ENCODE results near the gene ARF4.
A peak's percentile ranks its signal among the peaks of the same experiment; 100 is the strongest.
"Not testable (repeated sequence)": the region's sequence is repeated elsewhere in the genome, so short reads cannot be mapped to it uniquely, and the experiment has no call there.

The ARF4 gene

GRCh38 chr3:57597127-57597923, at the start of gene ARF4:
Gene ARF4, minus strand, starts transcription at chr3:57597344. Its CDS starts 204 bp downstream, at chr3:57597140.
- Mint-ChIP-seq H3K4me1 (peaks cover 43% of the 10 kb centered on the region), H3K27ac (peak within 1 kb of the TSS; percentile 91 to 99 (median 98)), H3K27me3 (ENCODE audit: low read depth) (no peaks in the 10 kb centered on the region), H3K9me3 (no peaks in the 10 kb centered on the region), H3K4me3 (peak within 1 kb of the TSS; percentile 92 to 97 (median 94)), H3K36me3 (ENCODE audit: low read depth) (peaks cover 17% of the 10 kb centered on the region)
- TF ChIP-seq CTCF (IDR thresholded peaks at IDR 0.05; ENCODE audit: unreplicated experiment in 3 of 3) = peak in 1 of 3 experiments; percentile 16

GRCh38 chr3:57646723-57647122, 49.6 kb upstream of the ARF4 start:
- Mint-ChIP-seq H3K4me1 (no peaks in the 10 kb centered on the region), H3K27ac (no peak overlapping the region), H3K4me3 (no peak overlapping the region), H3K9me3 (peaks cover 35% of the 10 kb centered on the region), H3K36me3 (ENCODE audit: low read depth) (peaks cover 87% of the 10 kb centered on the region), H3K27me3 (ENCODE audit: low read depth) (no peaks in the 10 kb centered on the region)
- peak in 1 of 3 experiments; percentile 13 for TF ChIP-seq CTCF (IDR thresholded peaks at IDR 0.05; ENCODE audit: unreplicated experiment in 3 of 3)

GRCh38 chr3:57644740-57645139, 47.6 kb upstream of the ARF4 start:
- peaks cover 78% of the 10 kb centered on the region for H3K36me3 Mint-ChIP-seq (ENCODE audit: low read depth)
- no peak overlapping the region for H3K27ac Mint-ChIP-seq
- no peaks in the 10 kb centered on the region for H3K27me3 Mint-ChIP-seq (ENCODE audit: low read depth)
- peaks cover 24% of the 10 kb centered on the region for H3K9me3 Mint-ChIP-seq
- H3K4me1 Mint-ChIP-seq = no peaks in the 10 kb centered on the region
- H3K4me3 Mint-ChIP-seq = no peak overlapping the region
- no peak for TF ChIP-seq CTCF (IDR thresholded peaks at IDR 0.05; ENCODE audit: unreplicated experiment in 3 of 3)

DNA sequence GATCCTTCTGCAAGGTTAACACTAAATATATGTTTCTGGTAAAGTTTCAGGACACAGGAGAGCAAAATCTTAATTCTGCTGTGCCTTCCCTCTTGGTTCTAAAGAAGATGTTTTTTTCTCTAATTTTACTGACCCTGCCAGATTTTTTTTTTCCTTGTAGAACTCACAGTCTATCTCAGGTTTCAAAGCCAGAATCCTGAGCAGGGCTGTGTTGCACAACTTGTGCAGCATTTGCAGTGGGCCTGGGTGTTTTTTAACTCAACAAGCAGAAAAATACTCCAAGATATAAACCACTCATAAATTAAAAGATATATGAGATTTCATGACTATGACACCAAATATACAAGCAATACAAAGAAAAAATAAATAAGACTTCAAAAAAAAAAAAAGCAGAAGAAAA, 40.2 kb upstream of the ARF4 start:
- Mint-ChIP-seq H3K4me1 (no peaks in the 10 kb centered on the region), H3K9me3 (no peaks in the 10 kb centered on the region), H3K36me3 (ENCODE audit: low read depth) (peaks cover 62% of the 10 kb centered on the region), H3K4me3 (no peak overlapping the region), H3K27ac (no peak overlapping the region), H3K27me3 (ENCODE audit: low read depth) (no peaks in the 10 kb centered on the region)
- TF ChIP-seq CTCF (IDR thresholded peaks at IDR 0.05; ENCODE audit: unreplicated experiment in 3 of 3) = no peak

DNA sequence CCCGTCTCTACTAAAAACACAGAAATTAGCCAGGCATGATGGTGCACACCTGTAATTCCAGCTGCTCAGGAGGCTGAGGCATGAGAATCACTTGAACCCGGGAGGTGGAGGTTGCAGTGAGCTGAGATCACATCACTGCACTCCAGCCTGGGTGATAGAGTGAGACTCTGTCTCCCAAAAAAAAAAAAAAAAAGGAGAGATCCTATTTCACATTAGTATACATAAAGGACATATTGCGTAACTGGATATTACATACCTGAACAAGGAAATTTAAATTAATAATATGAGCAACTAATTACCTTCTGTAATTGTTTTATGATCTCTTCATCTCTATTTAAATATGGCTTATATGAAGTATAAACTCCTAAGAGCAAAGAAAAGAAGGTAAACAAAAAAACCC, 37.1 kb upstream of the ARF4 start:
- H3K27ac Mint-ChIP-seq; H3K4me3 Mint-ChIP-seq; H3K9me3 Mint-ChIP-seq; H3K4me1 Mint-ChIP-seq; H3K27me3 Mint-ChIP-seq (ENCODE audit: low read depth): not testable (repeated sequence)
- H3K36me3 Mint-ChIP-seq (ENCODE audit: low read depth) = peaks cover 59% of the 10 kb centered on the region

GRCh38 chr3:57627976-57628375, 30.8 kb upstream of the ARF4 start:
- H3K36me3 Mint-ChIP-seq (ENCODE audit: low read depth) = peaks cover 64% of the 10 kb centered on the region
- no peaks in the 10 kb centered on the region for H3K4me1 Mint-ChIP-seq
- no peaks in the 10 kb centered on the region for H3K27me3 Mint-ChIP-seq (ENCODE audit: low read depth)
- H3K4me3 Mint-ChIP-seq = no peak overlapping the region
- no peaks in the 10 kb centered on the region for H3K9me3 Mint-ChIP-seq
- H3K27ac Mint-ChIP-seq = no peak overlapping the region
- no peak for TF ChIP-seq CTCF (IDR thresholded peaks at IDR 0.05; ENCODE audit: unreplicated experiment in 3 of 3)
